Ishikawa (cell line): ENCODE data around the gene BTBD8.

Source experiments
- CEBPB ChIP-seq: IDR thresholded peaks from 2 replicates; pipeline ENCODE4 v1.6.1; 2012
- CREB1 ChIP-seq: IDR thresholded peaks from 2 replicates; pipeline ENCODE4 v1.6.1; 2012; ENCODE audit warnings: low read depth
- EGR1 ChIP-seq: IDR thresholded peaks from 2 replicates; pipeline ENCODE4 v1.6.1; 2012
- EP300 ChIP-seq: IDR thresholded peaks from 2 replicates; pipeline ENCODE4 v1.6.1; 2012; ENCODE audit warnings: borderline replicate concordance
- FOXM1 ChIP-seq: IDR thresholded peaks from 2 replicates; pipeline ENCODE4 v1.6.1; 2012; ENCODE audit warnings: low read depth, borderline replicate concordance
- RAD21 ChIP-seq: IDR thresholded peaks from 2 replicates; pipeline ENCODE4 v1.6.1; 2012; ENCODE audit warnings: low read depth
- REST ChIP-seq: IDR thresholded peaks from 2 replicates; pipeline ENCODE4 v1.6.1; 2012; ENCODE audit warnings: low read depth, mild to moderate bottlenecking
- TAF1 ChIP-seq: IDR thresholded peaks from 2 replicates; pipeline ENCODE4 v1.6.1; 2012; ENCODE audit warnings: low read depth, mild to moderate bottlenecking
- TCF12 ChIP-seq: IDR thresholded peaks from 2 replicates; pipeline ENCODE4 v1.6.1; 2012; ENCODE audit warnings: low read depth
- TEAD4 ChIP-seq: IDR thresholded peaks from 2 replicates; pipeline ENCODE4 v1.6.1; 2012
- YY1 ChIP-seq: IDR thresholded peaks from 2 replicates; pipeline ENCODE4 v1.6.1; 2012; ENCODE audit warnings: low read depth
- TF ChIP-seq, protein P1 (sequence below): IDR thresholded peaks from 2 replicates; pipeline ENCODE4 v1.6.1; 2012
- TF ChIP-seq, protein P2 (sequence below): IDR thresholded peaks from 2 replicates; pipeline ENCODE4 v1.6.1; 2012

DNA sequence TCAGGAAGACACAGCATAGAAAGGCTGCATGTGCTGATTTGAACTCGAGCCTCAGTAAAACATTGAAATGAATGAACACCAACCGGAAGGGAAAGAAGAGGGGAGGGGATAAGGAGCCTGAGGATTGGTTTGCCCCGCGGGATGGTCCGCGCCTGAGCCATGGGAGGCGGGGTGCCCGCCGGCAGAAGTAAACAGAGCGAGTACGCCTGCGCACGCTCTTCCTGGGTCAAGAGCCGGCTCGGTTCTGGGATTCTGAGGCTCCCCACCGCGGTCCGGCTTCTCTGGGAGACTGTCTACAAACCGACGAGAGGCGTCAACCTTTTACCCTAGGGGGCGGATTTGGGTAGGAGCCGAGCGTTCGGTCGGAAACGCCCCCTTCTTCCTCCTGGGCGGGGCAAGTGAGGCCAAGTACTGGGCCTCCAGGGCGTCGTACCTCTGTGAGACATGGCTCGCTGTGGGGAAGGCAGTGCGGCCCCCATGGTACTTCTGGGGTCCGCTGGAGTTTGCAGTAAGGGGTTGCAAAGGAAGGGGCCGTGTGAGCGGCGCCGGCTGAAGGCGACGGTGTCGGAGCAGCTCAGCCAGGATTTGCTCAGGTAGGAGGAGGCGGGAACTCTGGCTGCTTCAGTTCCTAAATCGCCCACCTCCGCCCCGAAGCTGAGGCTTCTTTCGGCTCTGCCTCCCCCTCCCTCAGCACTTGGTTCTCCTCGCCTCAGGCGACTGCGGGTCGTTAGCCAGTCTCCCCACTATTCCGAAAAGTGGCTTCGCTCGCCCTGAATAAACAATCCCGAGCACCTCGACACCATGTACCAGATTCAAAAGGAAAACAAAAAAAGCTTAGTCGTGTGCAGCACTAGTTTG is at the start of gene BTBD8:
- TF ChIP-seq RAD21 (no peak), REST (no peak), CEBPB (no peak), TAF1 (peak; percentile 31; the same call in 1 of the 2 replicates), EP300 (no peak), TCF12 (no peak; the same call in 1 of the 2 replicates), CREB1 (no peak), YY1 (0 out of 2 replicates have a peak, but pooled peaks have one; percentile 6), EGR1 (no peak), FOXM1 (no peak), TEAD4 (no peak)
- TF ChIP-seq, protein P1, sequence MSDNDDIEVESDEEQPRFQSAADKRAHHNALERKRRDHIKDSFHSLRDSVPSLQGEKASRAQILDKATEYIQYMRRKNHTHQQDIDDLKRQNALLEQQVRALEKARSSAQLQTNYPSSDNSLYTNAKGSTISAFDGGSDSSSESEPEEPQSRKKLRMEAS: peak; percentile 6; the same call in 1 of the 2 replicates
- TF ChIP-seq, protein P2, sequence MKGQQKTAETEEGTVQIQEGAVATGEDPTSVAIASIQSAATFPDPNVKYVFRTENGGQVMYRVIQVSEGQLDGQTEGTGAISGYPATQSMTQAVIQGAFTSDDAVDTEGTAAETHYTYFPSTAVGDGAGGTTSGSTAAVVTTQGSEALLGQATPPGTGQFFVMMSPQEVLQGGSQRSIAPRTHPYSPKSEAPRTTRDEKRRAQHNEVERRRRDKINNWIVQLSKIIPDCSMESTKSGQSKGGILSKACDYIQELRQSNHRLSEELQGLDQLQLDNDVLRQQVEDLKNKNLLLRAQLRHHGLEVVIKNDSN: no peak
